NT2/D1 (cell line): ENCODE measurements around the gene FKBP9.
"Not testable (repeated sequence)": the region's sequence is repeated elsewhere in the genome, so short reads cannot be mapped to it uniquely, and the experiment has no call there.

Source experiments
- SUZ12 ChIP-seq: IDR thresholded peaks from 2 replicates; pipeline ENCODE4 v1.6.1; 2011; ENCODE audit not compliant: insufficient read length, insufficient read depth; ENCODE audit errors: extremely low read depth
- YY1 ChIP-seq: IDR thresholded peaks from 2 replicates; pipeline ENCODE4 v1.6.1; 2011; ENCODE audit not compliant: insufficient read length, insufficient read depth
- ZNF274 ChIP-seq: IDR thresholded peaks from 2 replicates; pipeline ENCODE4 v1.6.1; 2011; ENCODE audit warnings: mild to moderate bottlenecking, low read depth, low read length

DNA sequence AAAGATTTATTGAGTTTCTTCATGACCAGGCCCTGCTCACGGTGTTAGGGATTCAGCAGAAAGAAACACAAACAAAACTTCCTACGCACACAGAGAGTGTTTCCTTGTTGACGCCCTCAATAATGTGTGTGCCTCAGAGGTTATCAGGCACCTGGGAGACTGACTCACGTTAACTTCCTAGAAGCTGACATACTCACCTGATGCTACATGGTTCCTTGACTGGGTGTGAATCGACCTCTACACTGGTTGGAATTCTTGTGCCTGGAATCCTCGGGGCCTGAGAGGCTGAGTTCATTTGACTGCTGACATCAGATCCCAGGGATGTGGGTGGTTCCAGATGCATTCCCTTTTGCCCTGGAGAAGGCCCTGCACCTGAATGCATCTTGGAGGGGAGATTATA lies 35.5 kb downstream of the FKBP9 start:
- TF ChIP-seq ZNF274, YY1, SUZ12: not testable (repeated sequence)
